ENCODE data around the gene NTM.

- TF ChIP-seq CTCF (optimal IDR thresholded peaks at IDR 0.05 in 1 of 3, IDR thresholded peaks at IDR 0.05 in 1 of 3, conservative IDR thresholded peaks at IDR 0.05 in 1 of 3; ENCODE audit: extremely low read depth in 1 of 3, insufficient read depth in 2 of 3, low read length in 3 of 3) (no peak), EZH2 (IDR thresholded peaks at IDR 0.05; ENCODE audit: low read length) (no peak)
Measured at GRCh38 chr11:131979364-131979763, 608.9 kb downstream of the NTM start.
